Measurements from ENCODE around the gene NUDT16L1. TPM values are rescaled to one million over a fixed set of nuclear protein-coding genes. Genes with fewer than 3 reads are reported as not detected.

NUDT16L1 gene
- total RNA-seq, 1 donor, result 15.4 TPM

- TF ChIP-seq CTCF (IDR thresholded peaks at IDR 0.05; ENCODE audit: insufficient read depth, low read length), result no peak
- H3K4me3 ChIP-seq (ENCODE audit: low read depth, low read length), result no peak overlapping the region
- no peak for DNase-seq (ENCODE audit: low read depth)
These were observed 7.8 kb downstream of the NUDT16L1 start for GRCh38 chr16:4700997-4701743.

GRCh38 chr16:4701791-4702465 lies 8.6 kb downstream of the NUDT16L1 start:
- no peak for DNase-seq (ENCODE audit: low read depth)
- TF ChIP-seq CTCF (IDR thresholded peaks at IDR 0.05; ENCODE audit: insufficient read depth, low read length), result no peak

GRCh38 chr16:4702466-4702808 lies 9.1 kb downstream of the NUDT16L1 start:
- no peak for TF ChIP-seq CTCF (IDR thresholded peaks at IDR 0.05; ENCODE audit: insufficient read depth, low read length)
- no peak overlapping the region for H3K4me3 ChIP-seq (ENCODE audit: low read depth, low read length)
- DNase-seq (ENCODE audit: low read depth), result no peak

More at GRCh38 chr16:4701791-4702465, 8.6 kb downstream of the NUDT16L1 start:
- no peak overlapping the region for H3K4me3 ChIP-seq (ENCODE audit: low read depth, low read length)

GRCh38 chr16:4703906-4704305 lies 10.5 kb downstream of the NUDT16L1 start:
- DNase-seq (ENCODE audit: low read depth), result no peak

GRCh38 chr16:4704491-4704890 lies 11.1 kb downstream of the NUDT16L1 start:
- DNase-seq (ENCODE audit: low read depth), result no peak
- H3K4me3 ChIP-seq (ENCODE audit: low read depth, low read length), result no peak overlapping the region
- no peak for TF ChIP-seq CTCF (IDR thresholded peaks at IDR 0.05; ENCODE audit: insufficient read depth, low read length)

More at GRCh38 chr16:4703906-4704305, 10.5 kb downstream of the NUDT16L1 start:
- TF ChIP-seq CTCF (IDR thresholded peaks at IDR 0.05; ENCODE audit: insufficient read depth, low read length), result no peak
- no peak overlapping the region for H3K4me3 ChIP-seq (ENCODE audit: low read depth, low read length)

- no peak for TF ChIP-seq CTCF (IDR thresholded peaks at IDR 0.05; ENCODE audit: insufficient read depth, low read length)
- DNase-seq (ENCODE audit: low read depth), result no peak
- H3K4me3 ChIP-seq (ENCODE audit: low read depth, low read length), result no peak overlapping the region
These were observed 11.6 kb downstream of the NUDT16L1 start for GRCh38 chr16:4704913-4705312.

Measured in fibroblast of the aortic adventitia (primary cell).